HEK293 (cell line): ENCODE data around the gene RTP3.

Experiments used
- BCL6B ChIP-seq: fragments of 450-650 bp; formaldehyde crosslinking; IDR thresholded peaks from 2 replicates; pipeline ENCODE4 v1.5.1; 2017; ENCODE audit warnings: missing biosample characterization, missing genetic modification characterization
- OSR2 ChIP-seq: fragments of 450-650 bp; formaldehyde crosslinking; IDR thresholded peaks from 2 replicates; pipeline ENCODE4 v1.5.1; 2016; ENCODE audit warnings: missing biosample characterization, missing genetic modification characterization
- REST ChIP-seq: fragments of 450-650 bp; formaldehyde crosslinking; IDR thresholded peaks from 2 replicates; pipeline ENCODE4 v1.5.1; 2016; ENCODE audit warnings: missing biosample characterization, missing genetic modification characterization
- ZNF121 ChIP-seq: fragments of 450-650 bp; formaldehyde crosslinking; IDR thresholded peaks from 2 replicates; pipeline ENCODE4 v1.5.1; 2016; ENCODE audit warnings: missing biosample characterization, missing genetic modification characterization
- ZNF404 ChIP-seq: fragments of 450-650 bp; formaldehyde crosslinking; IDR thresholded peaks from 2 replicates; pipeline ENCODE4 v1.5.1; 2017; ENCODE audit warnings: missing biosample characterization, missing genetic modification characterization
- ZNF530 ChIP-seq: fragments of 450-650 bp; formaldehyde crosslinking; IDR thresholded peaks from 2 replicates; pipeline ENCODE4 v1.5.1; 2016; ENCODE audit warnings: low read depth, missing biosample characterization, missing genetic modification characterization
- ZNF549 ChIP-seq: fragments of 450-650 bp; IDR thresholded peaks from 2 replicates; pipeline ENCODE4 v1.5.1; 2018; ENCODE audit warnings: missing biosample characterization, missing genetic modification characterization, mild to moderate bottlenecking, inconsistent platforms, moderate library complexity
- ZNF624 ChIP-seq: fragments of 450-650 bp; formaldehyde crosslinking; IDR thresholded peaks from 2 replicates; pipeline ENCODE4 v1.5.1; 2017; ENCODE audit warnings: missing biosample characterization, missing genetic modification characterization
- ZNF658 ChIP-seq: fragments of 450-650 bp; formaldehyde crosslinking; IDR thresholded peaks from 2 replicates; pipeline ENCODE4; 2016; ENCODE audit warnings: missing biosample characterization, missing genetic modification characterization
- ZNF701 ChIP-seq: fragments of 450-650 bp; formaldehyde crosslinking; IDR thresholded peaks from 2 replicates; pipeline ENCODE4 v1.5.1; 2016; ENCODE audit warnings: missing biosample characterization, missing genetic modification characterization
- ZNF707 ChIP-seq: fragments of 450-650 bp; formaldehyde crosslinking; IDR thresholded peaks from 2 replicates; pipeline ENCODE4 v1.5.1; 2016; ENCODE audit warnings: missing biosample characterization, missing genetic modification characterization
- ZNF792 ChIP-seq: fragments of 450-650 bp; formaldehyde crosslinking; IDR thresholded peaks from 2 replicates; pipeline ENCODE4 v1.5.1; 2016; ENCODE audit warnings: missing biosample characterization, missing genetic modification characterization
- ZNF843 ChIP-seq: fragments of 450-650 bp; formaldehyde crosslinking; IDR thresholded peaks from 2 replicates; pipeline ENCODE4 v1.5.1; 2016; ENCODE audit warnings: missing biosample characterization, missing genetic modification characterization
- TF ChIP-seq, protein P1 (sequence below): fragments of 450-650 bp; formaldehyde crosslinking; IDR thresholded peaks from 2 replicates; pipeline ENCODE4 v1.5.1; 2016; ENCODE audit warnings: missing biosample characterization, missing genetic modification characterization
- TF ChIP-seq, protein P2 (sequence below): fragments of 450-650 bp; formaldehyde crosslinking; IDR thresholded peaks from 2 replicates; pipeline ENCODE4 v1.5.1; 2017; ENCODE audit warnings: missing biosample characterization, missing genetic modification characterization
- TF ChIP-seq, protein P3 (sequence below): fragments of 450-650 bp; formaldehyde crosslinking; IDR thresholded peaks from 2 replicates; pipeline ENCODE4 v1.5.1; 2016; ENCODE audit warnings: missing biosample characterization, missing genetic modification characterization, low read depth
- TF ChIP-seq, protein P4 (sequence below): fragments of 450-650 bp; formaldehyde crosslinking; IDR thresholded peaks from 2 replicates; pipeline ENCODE4 v1.5.1; 2016; ENCODE audit warnings: missing biosample characterization, missing genetic modification characterization, borderline replicate concordance
- TF ChIP-seq, protein P5 (sequence below): fragments of 450-650 bp; formaldehyde crosslinking; IDR thresholded peaks from 2 replicates; pipeline ENCODE4 v1.5.1; 2016; ENCODE audit warnings: missing biosample characterization, missing genetic modification characterization

Gene RTP3

GRCh38 chr3:46488735-46489361 is 8.9 kb upstream of the RTP3 start (continued):
- TF ChIP-seq, protein P1, sequence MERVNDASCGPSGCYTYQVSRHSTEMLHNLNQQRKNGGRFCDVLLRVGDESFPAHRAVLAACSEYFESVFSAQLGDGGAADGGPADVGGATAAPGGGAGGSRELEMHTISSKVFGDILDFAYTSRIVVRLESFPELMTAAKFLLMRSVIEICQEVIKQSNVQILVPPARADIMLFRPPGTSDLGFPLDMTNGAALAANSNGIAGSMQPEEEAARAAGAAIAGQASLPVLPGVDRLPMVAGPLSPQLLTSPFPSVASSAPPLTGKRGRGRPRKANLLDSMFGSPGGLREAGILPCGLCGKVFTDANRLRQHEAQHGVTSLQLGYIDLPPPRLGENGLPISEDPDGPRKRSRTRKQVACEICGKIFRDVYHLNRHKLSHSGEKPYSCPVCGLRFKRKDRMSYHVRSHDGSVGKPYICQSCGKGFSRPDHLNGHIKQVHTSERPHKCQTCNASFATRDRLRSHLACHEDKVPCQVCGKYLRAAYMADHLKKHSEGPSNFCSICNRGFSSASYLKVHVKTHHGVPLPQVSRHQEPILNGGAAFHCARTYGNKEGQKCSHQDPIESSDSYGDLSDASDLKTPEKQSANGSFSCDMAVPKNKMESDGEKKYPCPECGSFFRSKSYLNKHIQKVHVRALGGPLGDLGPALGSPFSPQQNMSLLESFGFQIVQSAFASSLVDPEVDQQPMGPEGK (tag by site-specific recombination): 0 out of 2 replicates have a peak, but pooled peaks have one; percentile 27
- TF ChIP-seq ZNF530 (tag by site-specific recombination): no peak
- no peak for TF ChIP-seq ZNF404 (tag by site-specific recombination)
- TF ChIP-seq ZNF549 (tag by site-specific recombination): no peak
- TF ChIP-seq BCL6B (tag by site-specific recombination): no peak
- TF ChIP-seq, protein P2, sequence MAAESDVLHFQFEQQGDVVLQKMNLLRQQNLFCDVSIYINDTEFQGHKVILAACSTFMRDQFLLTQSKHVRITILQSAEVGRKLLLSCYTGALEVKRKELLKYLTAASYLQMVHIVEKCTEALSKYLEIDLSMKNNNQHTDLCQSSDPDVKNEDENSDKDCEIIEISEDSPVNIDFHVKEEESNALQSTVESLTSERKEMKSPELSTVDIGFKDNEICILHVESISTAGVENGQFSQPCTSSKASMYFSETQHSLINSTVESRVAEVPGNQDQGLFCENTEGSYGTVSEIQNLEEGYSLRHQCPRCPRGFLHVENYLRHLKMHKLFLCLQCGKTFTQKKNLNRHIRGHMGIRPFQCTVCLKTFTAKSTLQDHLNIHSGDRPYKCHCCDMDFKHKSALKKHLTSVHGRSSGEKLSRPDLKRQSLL (tag by site-specific recombination): no peak
- TF ChIP-seq ZNF121 (tag by site-specific recombination): no peak
- TF ChIP-seq, protein P3, sequence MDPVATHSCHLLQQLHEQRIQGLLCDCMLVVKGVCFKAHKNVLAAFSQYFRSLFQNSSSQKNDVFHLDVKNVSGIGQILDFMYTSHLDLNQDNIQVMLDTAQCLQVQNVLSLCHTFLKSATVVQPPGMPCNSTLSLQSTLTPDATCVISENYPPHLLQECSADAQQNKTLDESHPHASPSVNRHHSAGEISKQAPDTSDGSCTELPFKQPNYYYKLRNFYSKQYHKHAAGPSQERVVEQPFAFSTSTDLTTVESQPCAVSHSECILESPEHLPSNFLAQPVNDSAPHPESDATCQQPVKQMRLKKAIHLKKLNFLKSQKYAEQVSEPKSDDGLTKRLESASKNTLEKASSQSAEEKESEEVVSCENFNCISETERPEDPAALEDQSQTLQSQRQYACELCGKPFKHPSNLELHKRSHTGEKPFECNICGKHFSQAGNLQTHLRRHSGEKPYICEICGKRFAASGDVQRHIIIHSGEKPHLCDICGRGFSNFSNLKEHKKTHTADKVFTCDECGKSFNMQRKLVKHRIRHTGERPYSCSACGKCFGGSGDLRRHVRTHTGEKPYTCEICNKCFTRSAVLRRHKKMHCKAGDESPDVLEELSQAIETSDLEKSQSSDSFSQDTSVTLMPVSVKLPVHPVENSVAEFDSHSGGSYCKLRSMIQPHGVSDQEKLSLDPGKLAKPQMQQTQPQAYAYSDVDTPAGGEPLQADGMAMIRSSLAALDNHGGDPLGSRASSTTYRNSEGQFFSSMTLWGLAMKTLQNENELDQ: no peak
- TF ChIP-seq ZNF624 (tag by site-specific recombination): no peak
- TF ChIP-seq ZNF658: no peak
- no peak for TF ChIP-seq ZNF792 (tag by site-specific recombination)
- TF ChIP-seq ZNF843: no peak
- TF ChIP-seq, protein P4, sequence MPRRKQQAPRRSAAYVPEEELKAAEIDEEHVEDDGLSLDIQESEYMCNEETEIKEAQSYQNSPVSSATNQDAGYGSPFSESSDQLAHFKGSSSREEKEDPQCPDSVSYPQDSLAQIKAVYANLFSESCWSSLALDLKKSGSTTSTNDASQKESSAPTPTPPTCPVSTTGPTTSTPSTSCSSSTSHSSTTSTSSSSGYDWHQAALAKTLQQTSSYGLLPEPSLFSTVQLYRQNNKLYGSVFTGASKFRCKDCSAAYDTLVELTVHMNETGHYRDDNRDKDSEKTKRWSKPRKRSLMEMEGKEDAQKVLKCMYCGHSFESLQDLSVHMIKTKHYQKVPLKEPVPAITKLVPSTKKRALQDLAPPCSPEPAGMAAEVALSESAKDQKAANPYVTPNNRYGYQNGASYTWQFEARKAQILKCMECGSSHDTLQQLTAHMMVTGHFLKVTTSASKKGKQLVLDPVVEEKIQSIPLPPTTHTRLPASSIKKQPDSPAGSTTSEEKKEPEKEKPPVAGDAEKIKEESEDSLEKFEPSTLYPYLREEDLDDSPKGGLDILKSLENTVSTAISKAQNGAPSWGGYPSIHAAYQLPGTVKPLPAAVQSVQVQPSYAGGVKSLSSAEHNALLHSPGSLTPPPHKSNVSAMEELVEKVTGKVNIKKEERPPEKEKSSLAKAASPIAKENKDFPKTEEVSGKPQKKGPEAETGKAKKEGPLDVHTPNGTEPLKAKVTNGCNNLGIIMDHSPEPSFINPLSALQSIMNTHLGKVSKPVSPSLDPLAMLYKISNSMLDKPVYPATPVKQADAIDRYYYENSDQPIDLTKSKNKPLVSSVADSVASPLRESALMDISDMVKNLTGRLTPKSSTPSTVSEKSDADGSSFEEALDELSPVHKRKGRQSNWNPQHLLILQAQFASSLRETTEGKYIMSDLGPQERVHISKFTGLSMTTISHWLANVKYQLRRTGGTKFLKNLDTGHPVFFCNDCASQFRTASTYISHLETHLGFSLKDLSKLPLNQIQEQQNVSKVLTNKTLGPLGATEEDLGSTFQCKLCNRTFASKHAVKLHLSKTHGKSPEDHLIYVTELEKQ: no peak
- TF ChIP-seq, protein P5, sequence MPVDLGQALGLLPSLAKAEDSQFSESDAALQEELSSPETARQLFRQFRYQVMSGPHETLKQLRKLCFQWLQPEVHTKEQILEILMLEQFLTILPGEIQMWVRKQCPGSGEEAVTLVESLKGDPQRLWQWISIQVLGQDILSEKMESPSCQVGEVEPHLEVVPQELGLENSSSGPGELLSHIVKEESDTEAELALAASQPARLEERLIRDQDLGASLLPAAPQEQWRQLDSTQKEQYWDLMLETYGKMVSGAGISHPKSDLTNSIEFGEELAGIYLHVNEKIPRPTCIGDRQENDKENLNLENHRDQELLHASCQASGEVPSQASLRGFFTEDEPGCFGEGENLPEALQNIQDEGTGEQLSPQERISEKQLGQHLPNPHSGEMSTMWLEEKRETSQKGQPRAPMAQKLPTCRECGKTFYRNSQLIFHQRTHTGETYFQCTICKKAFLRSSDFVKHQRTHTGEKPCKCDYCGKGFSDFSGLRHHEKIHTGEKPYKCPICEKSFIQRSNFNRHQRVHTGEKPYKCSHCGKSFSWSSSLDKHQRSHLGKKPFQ (tag by site-specific recombination): no peak
- no peak for TF ChIP-seq OSR2
- TF ChIP-seq REST (tag by site-specific recombination): no peak
- TF ChIP-seq ZNF707 (tag by site-specific recombination): no peak
- TF ChIP-seq ZNF701 (tag by site-specific recombination): no peak
